GM12878 (cell line): ENCODE results near the gene USP2. TPM values are rescaled to one million over a fixed set of nuclear protein-coding genes. Genes with fewer than 3 reads are reported as not detected.

Source experiments
- CHD4 ChIP-seq: fragments of 200-600 bp; sonication (generic); IDR thresholded peaks from 2 replicates; pipeline ENCODE4 v1.6.1; 2016; ENCODE audit warnings: mild to moderate bottlenecking
- CREM ChIP-seq: IDR thresholded peaks from 2 replicates; pipeline ENCODE4 v1.6.1; 2014; ENCODE audit warnings: antibody characterized with exemption, low read depth
- EED ChIP-seq: sonication (generic); IDR thresholded peaks from 2 replicates; pipeline ENCODE4 v1.6.1; 2016; ENCODE audit warnings: antibody characterized with exemption, low read depth
- GABPA ChIP-seq: IDR thresholded peaks from 2 replicates; pipeline ENCODE4 v1.6.1; 2014; ENCODE audit warnings: antibody characterized with exemption, low read depth, mild to moderate bottlenecking, inconsistent platforms
- GATAD2B ChIP-seq: fragments of 450-650 bp; conservative IDR thresholded peaks from 2 replicates; pipeline ENCODE4 v1.6.1; 2017; ENCODE audit warnings: low read depth, mild to moderate bottlenecking, moderate library complexity
- JUND ChIP-seq: IDR thresholded peaks from 2 replicates; pipeline ENCODE4 v1.6.1; 2012; ENCODE audit warnings: low read depth, mild to moderate bottlenecking, low read length, improper control_type of control experiment, moderate library complexity
- MEF2A ChIP-seq: IDR thresholded peaks from 2 replicates; pipeline ENCODE4 v1.6.1; 2011; ENCODE audit warnings: low read depth, mild to moderate bottlenecking, low read length, moderate library complexity; ENCODE audit not compliant: insufficient read depth
- POLR2A ChIP-seq: IDR thresholded peaks from 2 replicates; pipeline ENCODE4 v1.6.1; 2011; ENCODE audit warnings: low read depth, mild to moderate bottlenecking, low read length
- RAD21 ChIP-seq: IDR thresholded peaks from 2 replicates; pipeline ENCODE4 v1.6.1; 2011; ENCODE audit warnings: mild to moderate bottlenecking, low read depth, low read length, moderate library complexity; ENCODE audit not compliant: insufficient read depth
- SIN3A ChIP-seq: IDR thresholded peaks from 2 replicates; pipeline ENCODE4 v1.6.1; 2012; ENCODE audit warnings: low read depth, low read length, improper control_type of control experiment
- SREBF1 ChIP-seq: IDR thresholded peaks from 2 replicates; pipeline ENCODE4 v1.6.1; 2012; ENCODE audit warnings: mild to moderate bottlenecking, low read length
- SREBF2 ChIP-seq: IDR thresholded peaks from 2 replicates; pipeline ENCODE4 v1.6.1; 2012; ENCODE audit warnings: mild to moderate bottlenecking, low read length
- TCF12 ChIP-seq: IDR thresholded peaks from 2 replicates; pipeline ENCODE4 v1.6.1; 2011; ENCODE audit warnings: low read depth, mild to moderate bottlenecking, low read length
- WRNIP1 ChIP-seq: IDR thresholded peaks from 2 replicates; pipeline ENCODE4 v1.6.1; 2011; ENCODE audit warnings: low read depth, low read length, improper control_type of control experiment, borderline replicate concordance
- YBX1 ChIP-seq: fragments of 450-650 bp; IDR thresholded peaks from 2 replicates; pipeline ENCODE4 v1.6.1; 2016; ENCODE audit warnings: antibody characterized with exemption
- ZNF207 ChIP-seq: fragments of 450-650 bp; IDR thresholded peaks from 2 replicates; pipeline ENCODE4 v1.6.1; 2014; ENCODE audit warnings: antibody characterized with exemption, mild to moderate bottlenecking, borderline replicate concordance
- ZNF217 ChIP-seq: fragments of 450-650 bp; IDR thresholded peaks from 2 replicates; pipeline ENCODE4 v1.6.1; 2017; ENCODE audit warnings: antibody characterized with exemption, mild to moderate bottlenecking
- ZNF24 ChIP-seq: fragments of 450-650 bp; IDR thresholded peaks from 2 replicates; pipeline ENCODE4 v1.6.1; 2017; ENCODE audit warnings: antibody characterized with exemption, mild to moderate bottlenecking
- ZNF384 ChIP-seq: IDR thresholded peaks from 2 replicates; pipeline ENCODE4 v1.6.1; 2012; ENCODE audit warnings: low read depth, mild to moderate bottlenecking, low read length, improper control_type of control experiment, borderline replicate concordance
- polyA plus RNA-seq, 11 experiments: library from polyadenylated mRNA; depleted of rRNA in 4 of 11; unstranded in 6 of 11; stranded (reverse) in 5 of 11; fragments of >200 nt; fragmentation: Nextera tagmentation in 4 of 11; fragmentation: Illumina TruSeq in 1 of 11; extraction: Ambion mirVana in 4 of 11; extraction: Trizol in 1 of 11; gene quantifications; 1 replicate in 1 of 11; 2 replicates in 10 of 11; pipeline versions ENCODE4 v1.2.1 to v1.2.3, GENCODE V29; 2011 to 2016; ENCODE audit warnings: inconsistent platforms in 2 of 11, missing spikeins in 2 of 11, low read depth in 1 of 11
- total RNA-seq, 4 experiments: library from RNA; depleted of rRNA in 3 of 4; stranded (reverse); fragments of >200 nt in 3 of 4; fragmentation: Illumina TruSeq in 1 of 4; extraction: Trizol in 1 of 4; gene quantifications; 2 replicates each; pipeline versions ENCODE4 v1.2.1 to v1.2.3, GENCODE V29; 2013 to 2021
- TF ChIP-seq, protein P1 (sequence below): fragments of 450-650 bp; IDR thresholded peaks from 2 replicates; pipeline ENCODE4 v1.6.1; 2017; ENCODE audit warnings: mild to moderate bottlenecking
- TF ChIP-seq, protein P2 (sequence below): fragments of 450-650 bp; IDR thresholded peaks from 2 replicates; pipeline ENCODE4 v1.6.1; 2016; ENCODE audit warnings: mild to moderate bottlenecking
- TF ChIP-seq, protein P3 (sequence below): fragments of 450-650 bp; IDR thresholded peaks from 2 replicates; pipeline ENCODE4 v1.6.1; 2014; ENCODE audit warnings: mild to moderate bottlenecking
- TF ChIP-seq, protein P4 (sequence below): IDR thresholded peaks from 2 replicates; pipeline ENCODE4 v1.6.1; 2011; ENCODE audit warnings: borderline replicate concordance, low read depth, mild to moderate bottlenecking, moderate library complexity, mixed read lengths, low read length; ENCODE audit not compliant: insufficient read depth; ENCODE audit errors: extremely low read length

USP2 gene
- total and polyA plus RNA-seq, 10 of the 15 experiments (the other 5 are each of a cell fraction or from before 2014, with no cell fraction given), result 0.03 to 0.13 (median 0.06) TPM; not detected in 4

DNA sequence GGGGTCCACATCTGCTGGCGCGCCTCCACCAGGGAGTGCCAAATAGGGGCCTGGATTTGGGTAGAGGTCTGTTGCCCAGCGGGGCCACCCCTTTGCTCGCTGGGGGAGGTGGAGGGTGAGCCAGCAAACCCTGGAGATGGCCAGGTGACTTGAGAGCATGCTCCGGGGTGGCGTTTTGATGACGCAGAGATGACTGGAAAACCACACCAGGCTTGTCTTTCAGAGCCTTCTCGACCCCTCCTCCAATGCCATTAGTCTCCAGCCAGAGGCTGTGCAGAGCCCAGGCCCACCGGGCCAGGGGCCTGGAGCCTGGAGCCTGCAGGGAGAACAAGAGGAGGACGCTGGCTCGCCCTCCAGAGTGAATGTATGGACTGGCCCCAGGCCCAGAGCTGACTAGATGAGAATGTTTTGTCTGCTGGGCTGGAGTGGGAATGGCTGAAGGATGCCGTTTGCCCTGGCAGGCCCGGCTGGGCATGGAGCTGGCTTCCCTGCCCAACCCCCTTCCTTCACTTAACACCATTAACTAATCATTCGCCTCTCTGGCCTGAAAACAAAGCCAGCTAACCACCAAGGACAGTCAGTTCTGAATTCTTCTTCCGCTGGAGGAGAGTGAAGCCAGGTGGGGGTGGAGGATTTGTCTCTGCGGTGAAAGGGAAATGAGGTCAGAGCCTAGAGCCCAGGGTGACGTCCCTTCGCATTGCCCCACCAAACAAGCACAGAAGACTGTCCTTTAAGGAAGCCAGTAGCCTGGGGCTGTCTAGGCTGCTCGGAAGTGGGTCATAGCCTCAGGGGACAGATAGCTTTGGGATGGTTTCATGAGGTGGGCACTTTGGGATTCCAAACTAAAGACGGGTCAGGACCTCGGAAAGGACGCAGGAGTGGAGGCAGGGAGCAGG lies 63.0 kb downstream of the USP2 start (continued):
- 0 out of 2 replicates have a peak, but pooled peaks have one; percentile 18 for TF ChIP-seq TCF12
- TF ChIP-seq ZNF217, result no peak
- TF ChIP-seq, protein P1, sequence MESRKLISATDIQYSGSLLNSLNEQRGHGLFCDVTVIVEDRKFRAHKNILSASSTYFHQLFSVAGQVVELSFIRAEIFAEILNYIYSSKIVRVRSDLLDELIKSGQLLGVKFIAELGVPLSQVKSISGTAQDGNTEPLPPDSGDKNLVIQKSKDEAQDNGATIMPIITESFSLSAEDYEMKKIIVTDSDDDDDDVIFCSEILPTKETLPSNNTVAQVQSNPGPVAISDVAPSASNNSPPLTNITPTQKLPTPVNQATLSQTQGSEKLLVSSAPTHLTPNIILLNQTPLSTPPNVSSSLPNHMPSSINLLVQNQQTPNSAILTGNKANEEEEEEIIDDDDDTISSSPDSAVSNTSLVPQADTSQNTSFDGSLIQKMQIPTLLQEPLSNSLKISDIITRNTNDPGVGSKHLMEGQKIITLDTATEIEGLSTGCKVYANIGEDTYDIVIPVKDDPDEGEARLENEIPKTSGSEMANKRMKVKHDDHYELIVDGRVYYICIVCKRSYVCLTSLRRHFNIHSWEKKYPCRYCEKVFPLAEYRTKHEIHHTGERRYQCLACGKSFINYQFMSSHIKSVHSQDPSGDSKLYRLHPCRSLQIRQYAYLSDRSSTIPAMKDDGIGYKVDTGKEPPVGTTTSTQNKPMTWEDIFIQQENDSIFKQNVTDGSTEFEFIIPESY, result no peak
- TF ChIP-seq GABPA, result peak; percentile 71
- peak; percentile 58; the same call in 1 of the 2 replicates for TF ChIP-seq EED
- no peak for TF ChIP-seq ZNF24
- TF ChIP-seq, protein P2, sequence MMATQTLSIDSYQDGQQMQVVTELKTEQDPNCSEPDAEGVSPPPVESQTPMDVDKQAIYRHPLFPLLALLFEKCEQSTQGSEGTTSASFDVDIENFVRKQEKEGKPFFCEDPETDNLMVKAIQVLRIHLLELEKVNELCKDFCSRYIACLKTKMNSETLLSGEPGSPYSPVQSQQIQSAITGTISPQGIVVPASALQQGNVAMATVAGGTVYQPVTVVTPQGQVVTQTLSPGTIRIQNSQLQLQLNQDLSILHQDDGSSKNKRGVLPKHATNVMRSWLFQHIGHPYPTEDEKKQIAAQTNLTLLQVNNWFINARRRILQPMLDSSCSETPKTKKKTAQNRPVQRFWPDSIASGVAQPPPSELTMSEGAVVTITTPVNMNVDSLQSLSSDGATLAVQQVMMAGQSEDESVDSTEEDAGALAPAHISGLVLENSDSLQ, result peak; percentile 25; the same call in 1 of the 2 replicates
- peak; percentile 59; the same call in 1 of the 2 replicates for TF ChIP-seq POLR2A
- TF ChIP-seq GATAD2B, result no peak
- TF ChIP-seq, protein P3, sequence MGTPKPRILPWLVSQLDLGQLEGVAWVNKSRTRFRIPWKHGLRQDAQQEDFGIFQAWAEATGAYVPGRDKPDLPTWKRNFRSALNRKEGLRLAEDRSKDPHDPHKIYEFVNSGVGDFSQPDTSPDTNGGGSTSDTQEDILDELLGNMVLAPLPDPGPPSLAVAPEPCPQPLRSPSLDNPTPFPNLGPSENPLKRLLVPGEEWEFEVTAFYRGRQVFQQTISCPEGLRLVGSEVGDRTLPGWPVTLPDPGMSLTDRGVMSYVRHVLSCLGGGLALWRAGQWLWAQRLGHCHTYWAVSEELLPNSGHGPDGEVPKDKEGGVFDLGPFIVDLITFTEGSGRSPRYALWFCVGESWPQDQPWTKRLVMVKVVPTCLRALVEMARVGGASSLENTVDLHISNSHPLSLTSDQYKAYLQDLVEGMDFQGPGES, result no peak
- TF ChIP-seq WRNIP1, result no peak
- no peak for TF ChIP-seq YBX1
- TF ChIP-seq, protein P4, sequence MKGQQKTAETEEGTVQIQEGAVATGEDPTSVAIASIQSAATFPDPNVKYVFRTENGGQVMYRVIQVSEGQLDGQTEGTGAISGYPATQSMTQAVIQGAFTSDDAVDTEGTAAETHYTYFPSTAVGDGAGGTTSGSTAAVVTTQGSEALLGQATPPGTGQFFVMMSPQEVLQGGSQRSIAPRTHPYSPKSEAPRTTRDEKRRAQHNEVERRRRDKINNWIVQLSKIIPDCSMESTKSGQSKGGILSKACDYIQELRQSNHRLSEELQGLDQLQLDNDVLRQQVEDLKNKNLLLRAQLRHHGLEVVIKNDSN, result no peak
- no peak for TF ChIP-seq RAD21
- no peak for TF ChIP-seq MEF2A
- TF ChIP-seq SIN3A, result no peak
- TF ChIP-seq ZNF207, result no peak
- no peak for TF ChIP-seq ZNF384
- TF ChIP-seq SREBF1, result no peak
- TF ChIP-seq JUND, result peak; percentile 50; the same call in 1 of the 2 replicates
- peak; percentile 92 for TF ChIP-seq CREM
- no peak for TF ChIP-seq SREBF2
- no peak for TF ChIP-seq CHD4
